GM18508 (cell line): ENCODE data around the gene NOX5.

Experiments used
- ATAC-seq: cut with Tn5 transposase; IDR thresholded peaks from one replicate; pipeline ENCODE4 v1.9.1; 2021; ENCODE audit warnings: moderate number of reproducible peaks; ENCODE audit not compliant: insufficient read depth, unreplicated experiment

NOX5 gene

GRCh38 chr15:68990992-68991500 lies 23.4 kb upstream of the NOX5 start:
- ATAC-seq: no peak

DNA sequence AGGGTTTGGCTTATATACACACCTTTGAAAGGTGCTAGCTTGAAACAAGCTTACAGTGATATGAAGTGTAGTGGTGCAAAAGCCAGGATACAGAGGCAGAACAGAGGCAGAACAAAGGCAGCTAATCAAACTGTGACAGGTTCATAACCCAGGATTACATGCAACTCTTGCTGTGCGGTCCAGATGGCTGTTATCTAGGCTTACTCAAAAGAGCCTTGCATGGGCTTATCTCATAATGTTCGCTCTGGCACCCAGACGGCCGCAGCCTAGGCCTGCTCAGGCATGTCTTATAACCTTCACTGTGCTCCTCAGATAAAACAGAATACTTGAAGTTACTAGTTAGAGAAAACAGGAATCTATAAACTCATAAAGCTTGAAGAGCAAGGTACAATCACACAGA lies 22.8 kb upstream of the NOX5 start:
- no peak for ATAC-seq

DNA sequence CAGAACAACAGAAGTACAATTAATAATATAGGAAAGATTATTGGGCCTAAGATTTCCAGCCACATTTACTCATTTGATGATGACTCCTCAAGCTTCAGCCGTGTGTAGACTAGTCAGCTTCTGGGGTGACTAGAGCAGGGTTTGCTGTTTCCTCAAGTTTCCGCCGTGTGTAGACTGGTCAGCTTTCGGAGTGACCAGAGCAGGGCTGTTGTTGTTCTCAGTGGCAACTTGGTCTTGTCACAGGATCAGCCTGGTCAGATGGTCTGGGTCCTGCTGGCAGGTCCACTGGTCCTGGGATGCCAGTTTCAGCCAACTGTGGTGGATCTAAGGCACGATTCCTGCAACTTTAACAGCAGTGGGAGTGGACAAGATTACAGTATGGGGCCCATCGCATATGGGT lies 21.8 kb upstream of the NOX5 start:
- no peak for ATAC-seq

DNA sequence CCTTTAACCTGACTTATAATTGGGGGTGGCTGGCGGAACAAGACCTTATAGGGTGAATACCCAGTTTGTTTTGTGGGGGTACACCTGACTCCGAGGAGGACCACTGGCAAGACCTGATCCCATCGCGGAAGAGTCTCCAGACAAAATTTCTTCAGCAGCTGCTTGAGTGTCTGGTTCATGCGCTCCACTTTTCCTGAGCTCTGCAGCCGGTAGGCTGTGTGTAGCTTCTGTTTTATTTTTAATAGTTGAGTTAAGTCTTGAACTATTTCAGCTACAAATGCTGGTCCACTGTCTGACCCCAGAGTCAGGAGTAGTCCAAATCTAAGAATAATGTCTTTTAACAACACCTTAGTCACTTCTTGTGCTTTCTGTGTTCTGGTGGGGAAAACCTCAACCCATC lies 21.2 kb upstream of the NOX5 start:
- ATAC-seq: no peak

DNA sequence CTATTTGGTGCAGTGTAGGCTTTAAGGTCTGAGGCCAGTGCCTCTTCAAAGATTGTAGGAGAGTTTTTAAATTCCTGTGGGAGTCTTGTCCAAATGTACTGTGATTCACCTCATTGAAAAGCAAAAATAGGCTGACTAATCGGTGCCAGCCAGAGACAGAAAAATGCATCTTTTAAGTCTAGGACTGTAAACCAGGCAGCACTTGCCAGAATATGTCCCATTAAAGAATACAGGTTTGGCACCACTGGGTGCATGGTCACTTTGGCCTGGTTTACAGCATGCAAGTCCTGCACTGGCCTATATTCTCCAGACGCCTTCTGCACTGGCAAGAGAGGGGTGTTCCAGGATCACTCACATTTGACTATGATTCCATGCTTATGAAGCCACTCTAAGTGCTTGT lies 20.3 kb upstream of the NOX5 start:
- no peak for ATAC-seq

GRCh38 chr15:68994981-68995761 lies 19.3 kb upstream of the NOX5 start:
- no peak for ATAC-seq

- ATAC-seq: no peak
These were observed 17.4 kb upstream of the NOX5 start for GRCh38 chr15:68997050-68997449.

DNA sequence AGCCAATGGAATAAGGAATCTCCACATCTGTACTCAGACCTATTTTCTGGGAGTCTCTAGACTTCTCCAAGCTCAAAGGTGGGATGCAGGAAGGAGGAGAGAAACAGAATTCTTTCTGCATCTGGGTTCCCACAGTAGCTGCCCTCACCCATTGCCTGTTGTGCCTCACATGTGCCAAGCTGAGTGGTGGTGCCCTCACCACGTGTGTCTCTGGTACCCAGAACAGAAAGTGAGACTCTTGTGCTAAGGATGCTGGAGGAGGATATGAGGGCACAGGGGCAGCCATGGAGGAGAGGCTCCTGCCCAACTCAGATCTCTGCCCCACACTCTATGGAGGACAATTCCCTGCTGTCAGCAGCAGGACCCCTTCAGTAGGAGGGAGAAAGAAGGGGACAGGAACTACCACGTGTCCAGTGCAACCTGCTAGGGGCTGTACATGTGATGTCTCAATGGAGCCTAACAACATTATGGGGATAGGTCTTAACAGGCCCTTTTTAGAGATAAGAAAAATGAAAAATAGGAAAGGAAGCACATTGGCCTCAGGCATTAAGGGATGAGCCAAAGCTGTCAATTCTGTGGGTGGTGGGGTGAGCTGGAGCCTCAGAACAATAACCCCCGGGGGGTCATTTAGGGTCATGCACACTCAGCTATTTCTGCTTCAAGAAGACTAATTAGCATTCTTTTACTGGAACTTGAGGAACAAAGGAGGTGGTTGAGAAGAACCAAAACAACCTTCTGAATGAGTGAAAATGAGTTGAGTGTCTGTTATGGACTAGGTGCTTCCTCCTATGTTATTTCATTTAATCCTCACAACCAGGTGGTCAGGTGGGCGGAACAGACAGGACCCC lies 16.3 kb upstream of the NOX5 start:
- ATAC-seq: no peak

- ATAC-seq: no peak
These were observed 15.4 kb upstream of the NOX5 start for GRCh38 chr15:68999091-68999490.

DNA sequence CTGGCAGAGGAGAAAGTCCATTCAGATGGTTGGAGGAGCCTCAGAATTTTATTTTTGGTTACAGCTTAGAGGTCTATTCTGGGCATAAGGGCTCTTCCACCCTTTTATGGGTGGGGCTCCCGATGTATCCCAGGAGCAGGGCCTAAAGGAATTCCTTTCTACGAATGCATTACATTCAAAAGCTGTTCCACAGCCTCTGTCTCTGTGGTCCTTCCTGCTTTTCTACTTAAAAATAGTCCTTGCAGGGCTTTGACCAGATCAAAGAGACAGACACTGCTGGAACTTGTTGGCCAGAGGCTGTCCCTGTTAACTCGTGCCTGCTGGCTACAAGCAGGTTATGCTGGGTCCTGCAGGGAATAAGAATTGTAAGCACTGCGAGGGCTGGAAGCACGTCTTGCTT lies 14.4 kb upstream of the NOX5 start:
- no peak for ATAC-seq

- ATAC-seq: no peak
These were observed 13.6 kb upstream of the NOX5 start for GRCh38 chr15:69000725-69001503.

DNA sequence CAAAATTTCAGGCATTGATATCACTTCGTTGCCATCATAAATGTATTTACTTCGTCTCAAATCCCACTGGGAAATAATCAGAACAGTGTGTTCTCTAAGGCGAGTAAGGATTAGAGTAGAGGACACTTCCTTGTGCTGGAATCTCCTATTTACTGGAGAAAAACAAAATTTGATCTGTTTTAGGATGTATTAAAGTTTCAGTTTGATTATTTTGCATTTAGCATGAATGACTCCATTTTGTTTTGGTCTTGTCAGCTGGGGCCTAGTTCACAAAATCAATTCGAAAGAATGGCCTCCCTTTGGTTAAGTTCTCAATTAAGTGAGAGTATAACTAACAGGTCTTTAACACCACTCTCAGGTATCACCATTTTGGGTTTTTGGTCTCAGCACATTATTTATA lies 11.7 kb upstream of the NOX5 start:
- ATAC-seq: no peak

- no peak for ATAC-seq
These were observed 10.5 kb upstream of the NOX5 start for GRCh38 chr15:69004011-69004410.

GRCh38 chr15:69008056-69008455 lies 6.4 kb upstream of the NOX5 start:
- ATAC-seq: no peak

DNA sequence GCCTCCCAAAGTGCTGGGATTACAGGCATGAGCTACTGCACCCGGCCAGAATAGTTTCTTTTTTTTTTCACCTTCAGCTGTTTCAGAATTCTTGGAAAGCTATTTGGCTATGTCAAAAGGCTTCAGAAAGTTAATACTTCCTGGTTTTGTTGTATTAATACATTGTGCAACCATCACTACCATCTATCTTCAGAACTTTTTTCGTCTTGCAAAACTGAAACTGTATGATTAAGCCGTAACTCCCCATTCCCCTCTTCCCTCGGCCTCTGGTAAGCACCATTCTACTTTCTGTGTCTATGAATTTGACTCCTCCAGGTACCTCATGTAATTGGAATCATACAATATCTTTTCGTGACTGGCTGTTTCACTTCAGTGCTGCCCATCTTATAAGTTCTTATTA lies 5.2 kb upstream of the NOX5 start:
- ATAC-seq: no peak

GRCh38 chr15:69011641-69012040 lies 2.9 kb upstream of the NOX5 start:
- ATAC-seq: no peak

DNA sequence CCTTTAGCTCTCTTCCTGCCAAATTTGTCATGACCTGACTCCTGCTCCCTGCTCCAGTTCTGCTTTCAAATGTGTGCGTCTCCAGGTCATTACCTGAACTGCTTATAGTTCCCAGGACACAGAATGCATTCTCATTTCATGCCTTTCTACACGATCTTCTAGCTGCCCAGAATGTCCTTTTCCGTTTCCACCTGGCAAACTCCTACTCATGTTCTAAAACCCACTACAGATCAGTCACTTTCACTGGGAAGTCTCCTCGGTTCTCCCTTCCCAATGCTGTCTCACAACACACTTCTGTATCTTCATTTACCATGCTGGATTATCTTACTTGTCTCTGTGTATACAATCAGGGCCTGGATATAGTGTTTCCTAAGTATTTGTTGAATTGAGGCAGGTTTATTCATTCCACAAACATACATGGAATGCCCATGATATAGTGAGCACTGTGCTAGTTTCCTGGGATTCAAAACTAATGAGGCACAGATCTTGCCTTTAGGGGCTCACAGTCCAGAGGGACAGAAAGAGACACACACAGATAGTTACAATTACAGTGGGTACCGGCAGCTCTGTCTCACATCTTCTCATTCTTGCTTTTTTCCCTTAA lies 1.6 kb upstream of the NOX5 start:
- no peak for ATAC-seq

DNA sequence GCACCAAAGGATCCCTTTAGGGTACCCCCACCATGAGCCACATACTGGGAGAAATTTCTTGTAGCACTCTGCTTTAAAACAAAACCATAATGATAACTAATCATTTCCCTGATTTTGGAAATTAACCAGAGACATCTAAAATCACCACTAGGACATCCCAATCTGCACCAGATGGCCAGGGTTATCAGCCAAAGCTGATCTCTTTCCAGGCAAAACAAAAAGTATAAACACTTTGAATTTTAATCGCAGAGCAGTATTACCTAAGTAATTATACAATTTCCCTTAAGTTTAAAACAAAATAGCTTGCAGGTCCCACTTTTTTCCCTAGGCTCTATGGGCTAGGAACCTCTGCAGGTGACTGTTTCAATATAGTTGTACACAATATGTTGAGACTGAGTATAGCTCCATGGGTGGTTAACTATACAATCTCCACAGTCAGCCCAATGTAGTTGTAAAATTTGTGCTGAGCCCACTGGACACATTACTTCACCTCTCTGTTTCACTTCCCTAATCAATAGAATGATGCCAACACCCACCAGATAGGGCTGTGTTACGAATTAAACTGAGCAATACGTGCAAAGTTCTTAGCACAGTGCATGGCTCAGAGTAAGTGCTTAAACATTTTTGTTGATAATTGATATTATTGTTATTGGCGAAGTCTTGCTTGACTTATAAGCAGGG lies 629 bp upstream of the NOX5 start:
- ATAC-seq: no peak

GRCh38 chr15:69015591-69015990 lies 1.1 kb downstream of the NOX5 start:
- no peak for ATAC-seq
